Kidney glomerular epithelial cell (primary cell): Measurements from ENCODE around the gene SYMPK.

ENCODE experiments used
- DNase-seq: peaks from one replicate; lab custom pipeline; 2025; lab: John Stamatoyannopoulos, UW

SYMPK gene

GRCh38 chr19:45766869-45767346 is 96.0 kb downstream of the SYMPK start:
- DNase-seq = no peak

GRCh38 chr19:45766296-45766868 is 96.6 kb downstream of the SYMPK start:
- no peak for DNase-seq

- DNase-seq = no peak
These were observed 97.1 kb downstream of the SYMPK start for GRCh38 chr19:45765702-45766295.
